Measurements from ENCODE around the gene ANXA1. TPM values are rescaled to one million over a fixed set of nuclear protein-coding genes. Genes with fewer than 3 reads are reported as not detected.

Gene ANXA1
- polyA plus RNA-seq, 4 donors = 21.7 to 36.6 (median 27.2) TPM

DNA sequence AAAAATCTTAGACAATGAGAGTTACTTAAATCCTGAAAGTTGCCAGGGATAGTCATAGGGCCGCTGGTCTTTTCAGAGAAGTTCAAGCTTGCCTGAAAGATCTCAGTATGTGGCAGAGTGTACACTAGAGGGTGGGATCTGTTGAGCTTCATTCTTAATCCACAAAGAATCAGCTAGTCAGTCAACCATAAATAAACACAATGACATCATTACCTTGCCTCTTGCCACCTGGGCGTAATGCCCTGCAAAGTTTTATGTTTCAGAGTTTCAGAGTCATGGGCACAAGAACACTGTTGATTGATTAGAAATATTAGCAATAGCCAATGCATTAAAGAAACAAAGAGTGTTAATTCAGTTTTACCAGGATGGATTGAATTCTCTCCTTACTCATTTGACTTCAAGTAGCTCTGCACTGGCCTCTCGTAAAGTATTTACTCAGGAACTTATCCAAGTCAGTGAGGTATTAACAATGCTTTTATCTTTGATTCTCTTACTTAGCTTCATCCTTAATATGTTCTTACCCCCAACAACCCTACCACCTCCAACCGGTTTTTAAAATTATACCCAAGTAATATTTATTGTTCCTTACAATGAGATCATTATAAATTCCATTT is 14.3 kb upstream of the ANXA1 start:
- DNase-seq (ENCODE audit: low read depth in 4 of 4, low spot score in 2 of 4) = no peak

GRCh38 chr9:73137914-73138313 is 13.8 kb upstream of the ANXA1 start:
- DNase-seq (ENCODE audit: low read depth in 4 of 4, low spot score in 2 of 4) = no peak

- DNase-seq (ENCODE audit: low read depth in 4 of 4, low spot score in 2 of 4) = no peak
These were observed 13.1 kb upstream of the ANXA1 start for GRCh38 chr9:73138516-73138915.

DNA sequence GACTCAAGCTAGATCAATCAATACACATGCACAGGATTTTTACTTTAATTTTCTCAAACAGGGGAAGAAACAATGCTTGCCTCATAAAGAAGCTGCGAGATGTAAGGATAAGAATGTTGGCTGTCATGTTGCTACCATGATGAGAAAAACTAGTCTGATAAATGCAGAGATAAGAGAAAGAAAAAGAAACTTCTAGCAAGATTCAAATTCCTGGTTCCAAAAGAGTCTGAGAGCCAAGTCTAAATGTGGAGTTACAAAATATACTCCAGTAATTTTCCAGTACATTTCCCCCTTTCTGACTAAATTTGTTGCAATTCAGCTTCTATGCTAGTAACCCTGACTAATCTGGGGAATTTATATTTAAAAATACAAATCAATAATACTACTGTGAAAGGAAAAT is 10.4 kb upstream of the ANXA1 start:
- no peak for DNase-seq (ENCODE audit: low read depth in 4 of 4, low spot score in 2 of 4)

DNA sequence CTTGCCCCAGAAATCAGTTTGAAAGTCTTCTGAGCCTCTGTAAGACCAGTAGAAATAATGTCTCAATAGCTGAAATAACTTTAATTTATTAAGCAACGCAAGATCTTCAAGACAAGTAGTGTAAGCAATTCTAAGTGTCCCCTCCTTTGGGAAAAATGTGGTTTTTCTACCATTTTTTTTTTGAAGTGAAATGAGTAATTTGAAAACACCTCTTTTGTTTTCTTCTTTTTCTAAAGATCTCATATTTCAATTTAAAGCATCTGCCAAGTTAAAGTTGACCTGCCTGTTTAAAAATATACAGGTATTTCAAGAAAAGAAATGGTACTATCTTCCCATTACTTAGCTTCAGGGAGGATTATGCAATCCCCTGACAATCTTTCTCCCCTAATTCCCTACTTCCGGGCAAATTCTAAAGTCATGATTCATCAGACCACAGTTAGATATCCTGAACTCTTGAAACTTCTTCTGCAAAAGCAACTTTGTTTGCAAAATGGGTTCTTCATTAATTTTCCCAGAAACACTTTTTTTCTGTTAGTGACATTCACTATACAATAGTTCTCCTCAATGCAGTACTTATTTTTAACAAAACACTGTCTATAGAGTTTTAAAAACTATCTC is 7.8 kb upstream of the ANXA1 start:
- no peak for DNase-seq (ENCODE audit: low read depth in 4 of 4, low spot score in 2 of 4)

DNA sequence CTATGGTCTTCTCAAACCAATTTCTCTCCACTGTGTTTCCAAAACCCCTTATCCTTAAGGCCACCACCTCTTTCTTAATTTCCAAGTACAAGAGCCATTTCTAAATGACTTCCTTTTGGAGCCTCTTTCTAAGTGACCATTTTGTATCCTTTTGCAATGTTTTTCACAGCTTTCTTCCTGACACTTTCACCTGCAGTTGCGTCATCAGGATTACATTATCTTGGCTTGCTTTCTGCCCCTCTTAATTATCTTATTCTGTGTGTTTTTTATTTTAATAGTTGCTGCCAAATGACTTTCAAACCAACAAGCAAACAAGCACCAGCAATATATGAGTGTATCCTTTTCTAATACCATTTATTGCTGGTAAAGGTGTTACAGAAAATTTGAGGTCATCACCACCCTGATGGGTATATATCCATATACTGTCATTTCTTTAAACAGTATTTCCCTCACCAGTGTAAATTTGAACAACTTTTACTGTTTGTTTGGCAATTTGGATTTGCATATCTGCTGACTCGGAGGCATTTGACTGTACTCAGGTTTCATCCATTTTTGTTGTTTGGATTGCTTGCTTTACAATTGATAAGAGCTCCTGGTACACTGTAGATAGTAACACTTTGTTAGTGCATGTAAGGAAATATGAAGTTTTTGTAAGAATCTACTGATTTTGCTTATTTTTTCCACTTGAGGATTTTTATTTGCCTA is 5.4 kb upstream of the ANXA1 start:
- no peak for DNase-seq (ENCODE audit: low read depth in 4 of 4, low spot score in 2 of 4)

DNA sequence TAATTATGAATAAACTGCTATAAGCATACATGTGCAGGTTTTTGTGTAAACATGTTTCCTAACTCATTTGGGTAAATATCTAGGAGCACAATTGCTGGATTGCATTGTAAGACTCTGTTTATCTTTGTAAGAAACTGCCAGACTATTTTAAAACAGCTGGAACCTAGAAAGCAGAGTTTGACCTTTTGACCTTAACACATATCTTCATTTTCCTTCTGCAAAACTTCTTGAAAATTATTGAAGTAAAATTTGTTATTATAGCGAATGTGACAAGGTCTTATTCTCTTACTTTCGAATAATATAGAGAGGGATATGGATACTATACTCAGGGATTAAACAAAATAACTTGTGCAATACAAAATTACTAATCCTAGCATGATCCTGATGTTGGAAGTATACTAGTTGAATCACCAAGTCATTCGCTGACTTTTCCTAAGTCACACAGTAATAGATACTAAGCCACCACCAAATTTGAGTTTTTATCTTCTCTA is 3.2 kb upstream of the ANXA1 start:
- no peak for DNase-seq (ENCODE audit: low read depth in 4 of 4, low spot score in 2 of 4)

DNA sequence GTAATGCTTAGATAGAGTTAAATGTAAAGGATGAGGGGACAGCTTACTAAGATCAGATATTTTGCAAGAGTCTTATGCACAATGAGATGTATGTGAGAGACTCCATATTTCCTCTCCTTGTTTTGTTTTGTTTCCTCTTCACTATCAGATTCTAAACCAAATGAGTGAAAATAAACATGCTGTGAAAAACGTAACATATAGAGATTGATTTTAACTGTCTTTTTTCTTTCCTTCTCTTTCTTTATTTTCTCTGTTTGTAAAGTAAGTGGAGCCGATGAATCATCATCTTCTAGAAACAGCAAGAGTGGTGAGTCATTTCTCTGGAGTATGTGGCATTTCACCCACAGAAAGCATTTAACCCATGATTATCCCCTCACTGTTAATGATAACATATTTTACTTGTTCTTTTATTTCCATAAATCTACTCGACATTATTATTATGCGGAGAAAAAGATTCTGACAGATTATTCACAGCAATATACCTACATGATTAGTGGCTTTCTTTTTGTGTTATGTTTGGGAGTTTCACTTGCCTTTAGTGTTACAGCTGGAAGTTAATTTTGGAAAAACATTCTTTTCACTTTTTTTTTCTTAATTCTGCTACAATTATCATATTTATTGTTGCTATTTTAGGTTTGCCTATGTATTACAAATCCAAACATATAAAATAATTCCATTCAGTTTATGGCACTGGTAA is 2.1 kb upstream of the ANXA1 start:
- DNase-seq (ENCODE audit: low read depth in 4 of 4, low spot score in 2 of 4) = no peak

GRCh38 chr9:73152543-73152844 is 829 bp downstream of the ANXA1 start:
- DNase-seq (ENCODE audit: low read depth in 4 of 4, low spot score in 2 of 4) = no peak

GRCh38 chr9:73152953-73153352 is 1.3 kb downstream of the ANXA1 start:
- DNase-seq (ENCODE audit: low read depth in 4 of 4, low spot score in 2 of 4) = no peak

- DNase-seq (ENCODE audit: low read depth in 4 of 4, low spot score in 2 of 4) = no peak
These were observed 2.1 kb downstream of the ANXA1 start for GRCh38 chr9:73153793-73154227.

- DNase-seq (ENCODE audit: low read depth in 4 of 4, low spot score in 2 of 4) = no peak
These were observed 2.6 kb downstream of the ANXA1 start for GRCh38 chr9:73154271-73154670.

DNA sequence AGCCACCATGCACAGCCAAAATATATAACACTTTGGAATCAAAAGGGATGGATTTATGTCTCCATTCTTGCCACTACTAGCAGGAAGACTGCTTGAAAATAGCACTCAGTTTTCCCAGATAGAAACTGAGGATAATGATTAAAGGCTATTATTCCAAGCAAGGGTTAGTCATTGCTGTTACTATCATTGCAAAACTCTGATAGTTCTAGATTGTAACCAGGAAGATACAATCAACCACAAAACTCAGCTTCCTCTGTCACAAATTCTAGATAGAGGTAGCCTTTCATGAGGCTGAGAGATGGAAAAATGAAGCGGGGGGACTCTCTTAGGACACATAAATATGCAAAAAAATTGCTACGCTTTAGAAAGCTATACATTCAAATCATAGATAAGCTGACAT is 3.1 kb downstream of the ANXA1 start:
- no peak for DNase-seq (ENCODE audit: low read depth in 4 of 4, low spot score in 2 of 4)

- DNase-seq (ENCODE audit: low read depth in 4 of 4, low spot score in 2 of 4) = no peak
These were observed 3.7 kb downstream of the ANXA1 start for GRCh38 chr9:73155377-73155776.

GRCh38 chr9:73155968-73156864 is 4.6 kb downstream of the ANXA1 start:
- DNase-seq (ENCODE audit: low read depth in 4 of 4, low spot score in 2 of 4) = no peak

- no peak for DNase-seq (ENCODE audit: low read depth in 4 of 4, low spot score in 2 of 4)
These were observed 5.2 kb downstream of the ANXA1 start for GRCh38 chr9:73156865-73157187.

DNA sequence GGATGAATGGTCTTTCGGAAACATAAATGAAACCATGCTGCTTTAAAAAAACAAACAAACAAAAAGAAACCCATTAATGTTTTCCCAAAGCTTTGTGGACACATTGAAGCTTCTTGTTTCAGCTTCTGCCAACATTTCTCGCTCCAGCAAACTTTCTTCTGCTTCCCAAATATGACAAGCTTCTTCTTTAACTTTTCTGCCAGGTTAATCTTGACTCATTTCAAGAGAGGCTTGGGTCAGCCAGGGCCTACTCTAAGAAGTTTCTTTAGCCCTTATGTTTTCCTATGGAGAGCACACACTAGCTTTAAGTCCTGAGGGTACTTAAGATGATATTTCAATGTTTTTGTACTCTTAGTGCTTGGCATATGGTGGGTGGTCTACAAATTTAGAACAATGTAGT is 6.1 kb downstream of the ANXA1 start:
- DNase-seq (ENCODE audit: low read depth in 4 of 4, low spot score in 2 of 4) = no peak

DNA sequence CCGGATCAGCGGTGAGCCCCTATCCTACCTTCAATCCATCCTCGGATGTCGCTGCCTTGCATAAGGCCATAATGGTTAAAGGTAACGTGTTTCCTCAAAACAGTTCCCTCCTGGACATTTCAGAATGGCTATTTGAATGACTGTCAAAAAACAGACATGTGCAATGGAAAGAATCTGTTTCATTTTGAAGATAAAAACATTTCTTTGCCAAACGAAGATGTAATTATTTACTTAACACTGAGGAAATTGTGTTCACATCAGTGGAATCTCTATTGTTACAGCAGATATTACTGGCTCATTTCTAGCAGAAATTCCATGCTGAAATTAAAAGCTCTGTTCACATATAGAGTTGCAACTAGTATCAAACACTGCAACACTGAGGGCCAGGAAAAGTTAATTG is 7.1 kb downstream of the ANXA1 start:
- DNase-seq (ENCODE audit: low read depth in 4 of 4, low spot score in 2 of 4) = no peak

GRCh38 chr9:73160868-73161267 is 9.2 kb downstream of the ANXA1 start:
- DNase-seq (ENCODE audit: low read depth in 4 of 4, low spot score in 2 of 4) = no peak

GRCh38 chr9:73162987-73163768 is 11.5 kb downstream of the ANXA1 start:
- DNase-seq (ENCODE audit: low read depth in 4 of 4, low spot score in 2 of 4) = no peak

Data from left renal cortex interstitium (tissue), 4 donors.